HG03342 (cell line): ENCODE measurements around the gene RAB20.
"Not testable (repeated sequence)": the region's sequence is repeated elsewhere in the genome, so short reads cannot be mapped to it uniquely, and the experiment has no call there.

Experiments
- ATAC-seq: cut with Tn5 transposase; IDR thresholded peaks from one replicate; pipeline ENCODE4 v1.9.1; 2021; ENCODE audit warnings: mild to moderate bottlenecking, moderate library complexity; ENCODE audit not compliant: unreplicated experiment

Gene RAB20, protein sequence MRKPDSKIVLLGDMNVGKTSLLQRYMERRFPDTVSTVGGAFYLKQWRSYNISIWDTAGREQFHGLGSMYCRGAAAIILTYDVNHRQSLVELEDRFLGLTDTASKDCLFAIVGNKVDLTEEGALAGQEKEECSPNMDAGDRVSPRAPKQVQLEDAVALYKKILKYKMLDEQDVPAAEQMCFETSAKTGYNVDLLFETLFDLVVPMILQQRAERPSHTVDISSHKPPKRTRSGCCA

GRCh38 chr13:110561344-110562035 is at the start of gene RAB20:
Gene RAB20, minus strand, starts transcription at chr13:110561722. Its CDS starts 203 bp downstream, at chr13:110561519.
- peak; percentile 74 for ATAC-seq

DNA sequence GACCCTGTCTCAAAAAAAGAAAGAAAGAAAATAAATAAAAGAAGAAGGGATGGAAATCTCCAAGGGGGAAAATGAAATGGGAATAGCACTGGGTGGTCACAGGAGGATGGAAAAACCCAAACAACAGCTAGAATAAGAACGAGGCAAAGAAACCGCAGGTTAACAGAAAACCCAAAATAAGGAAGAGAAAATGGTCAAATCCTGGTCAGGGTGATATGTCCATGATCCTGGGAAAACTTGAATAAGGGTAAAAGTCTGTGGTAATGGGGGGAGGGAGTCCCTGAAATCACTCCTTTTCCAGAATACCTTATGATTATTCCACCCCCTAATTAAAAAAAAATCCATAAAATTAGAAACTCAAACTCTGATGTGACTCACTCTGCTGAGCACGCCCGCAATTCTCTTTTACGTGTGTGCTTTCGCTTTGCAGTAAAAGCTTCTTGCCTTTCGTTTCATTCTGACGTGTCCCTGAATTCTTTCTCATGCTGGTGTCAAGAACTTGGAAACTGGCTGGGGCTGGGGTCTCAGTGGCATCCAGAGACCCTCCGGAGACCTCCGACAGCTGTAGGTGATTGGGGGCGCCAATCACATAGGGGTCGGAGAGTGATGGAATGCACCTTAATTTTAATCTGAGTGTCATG is 49.6 kb upstream of the RAB20 start:
- ATAC-seq: peak; percentile 32

DNA sequence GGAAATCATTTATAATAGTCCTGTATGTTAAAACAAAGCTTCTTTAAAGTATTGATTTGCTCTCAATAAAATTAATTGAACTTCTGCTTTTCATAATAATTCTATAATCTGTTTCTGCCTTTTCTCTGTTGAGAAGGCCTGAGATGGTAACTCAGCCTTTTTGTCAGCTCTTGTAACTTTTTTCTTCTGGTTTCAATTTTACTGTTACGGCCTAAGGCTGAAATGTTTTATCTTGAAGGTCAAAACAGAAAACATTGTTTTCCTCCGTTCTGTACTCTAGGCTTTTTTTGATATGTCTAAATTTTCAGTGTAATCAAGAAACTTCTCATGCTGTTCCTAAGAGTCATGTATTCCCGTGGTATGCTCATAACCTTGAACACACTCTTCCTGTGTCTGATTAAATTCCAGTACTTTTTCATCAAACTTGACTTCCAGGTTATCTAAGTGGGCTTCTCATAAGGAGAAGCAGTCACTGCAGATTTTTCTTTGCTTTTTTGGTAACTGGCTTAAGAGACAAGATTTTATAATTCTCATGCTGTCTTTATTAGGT is 46.2 kb upstream of the RAB20 start:
- ATAC-seq: no peak

- not testable (repeated sequence) for ATAC-seq
Observed at GRCh38 chr13:110606281-110606680, 44.8 kb upstream of the RAB20 start.

GRCh38 chr13:110605132-110605531 is 43.6 kb upstream of the RAB20 start:
- no peak for ATAC-seq

DNA sequence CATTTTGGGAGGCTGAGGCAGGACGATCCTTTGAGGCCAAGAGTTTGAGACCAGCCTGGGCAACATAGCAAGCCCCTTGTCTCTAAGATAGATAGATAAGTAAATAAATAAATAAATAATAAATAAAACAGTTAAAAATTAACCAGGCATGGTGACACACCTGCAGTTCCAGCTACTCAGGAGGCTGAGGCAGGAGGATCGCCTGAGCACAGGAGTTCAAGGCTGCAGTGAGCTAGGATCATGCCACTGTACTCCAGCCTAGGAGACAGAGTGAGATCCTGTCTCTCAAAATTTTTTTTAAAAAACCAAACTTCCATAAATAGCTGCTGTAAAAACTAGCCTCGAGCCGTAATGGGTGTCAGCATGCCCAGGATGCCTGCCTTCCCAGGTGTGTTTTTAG is 39.5 kb upstream of the RAB20 start:
- ATAC-seq: no peak

- no peak for ATAC-seq
Observed at GRCh38 chr13:110600261-110600819, 38.8 kb upstream of the RAB20 start.

DNA sequence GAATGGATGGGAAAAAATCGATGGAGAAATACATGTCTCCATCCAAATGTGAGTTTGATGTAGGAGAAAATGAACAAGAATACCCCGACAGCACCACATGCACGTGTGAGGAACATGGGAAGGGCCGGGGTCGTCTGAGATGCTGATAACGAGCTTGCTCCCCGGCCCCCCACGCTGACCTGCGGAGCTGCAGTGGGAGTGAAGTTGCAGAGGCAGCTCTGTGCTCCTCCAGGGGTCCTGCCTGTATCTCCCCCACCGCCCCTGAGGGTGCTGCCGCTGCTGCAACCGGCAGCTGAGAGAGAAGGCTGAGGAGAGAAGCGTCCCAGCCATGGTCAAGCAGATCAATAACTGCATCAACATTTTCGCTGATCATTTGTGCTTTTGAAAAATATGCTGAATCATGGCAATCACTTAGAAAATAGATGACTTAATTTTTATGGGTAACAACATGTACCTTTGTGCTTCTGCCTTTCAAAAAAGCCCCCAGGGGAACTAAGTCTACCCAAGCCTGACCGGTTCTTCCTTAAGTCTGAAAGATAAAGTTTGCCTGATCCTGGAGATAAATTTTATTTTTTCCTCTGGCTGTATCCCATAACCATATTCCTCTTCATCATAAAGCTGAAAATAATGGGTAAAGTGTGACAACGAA is 35.6 kb upstream of the RAB20 start:
- no peak for ATAC-seq

DNA sequence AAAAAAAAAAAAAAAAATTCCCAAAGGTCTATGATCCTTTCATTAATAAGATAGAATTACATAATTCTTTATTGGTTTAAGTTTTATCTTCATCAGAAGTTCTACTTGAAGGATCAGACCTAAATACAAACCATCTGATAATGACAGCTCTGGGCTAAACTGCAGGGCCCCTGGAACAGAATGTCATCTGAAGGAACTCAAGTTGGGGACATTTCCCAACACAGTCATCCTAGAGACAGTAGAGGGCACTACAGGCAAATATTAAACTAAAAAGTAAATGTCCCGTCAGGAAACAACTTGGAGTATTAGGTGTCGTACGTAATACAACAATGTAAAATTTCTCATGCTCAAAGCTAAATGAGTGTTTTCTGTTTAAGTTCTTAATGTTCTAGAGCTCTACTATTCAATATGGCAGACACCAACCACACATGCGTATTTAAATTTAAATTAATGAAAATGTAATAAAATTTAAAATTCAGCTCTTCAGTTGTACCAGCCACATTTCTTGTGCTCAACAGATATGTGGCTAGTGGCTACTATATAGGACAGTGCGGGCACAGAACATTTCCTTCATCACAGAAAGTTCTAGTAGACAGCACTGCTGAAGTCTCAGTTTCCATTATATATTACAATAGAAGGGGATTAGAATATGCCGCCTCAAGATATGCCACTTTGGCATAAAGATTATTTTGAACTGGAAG is 32.1 kb upstream of the RAB20 start:
- ATAC-seq: peak; percentile 87

DNA sequence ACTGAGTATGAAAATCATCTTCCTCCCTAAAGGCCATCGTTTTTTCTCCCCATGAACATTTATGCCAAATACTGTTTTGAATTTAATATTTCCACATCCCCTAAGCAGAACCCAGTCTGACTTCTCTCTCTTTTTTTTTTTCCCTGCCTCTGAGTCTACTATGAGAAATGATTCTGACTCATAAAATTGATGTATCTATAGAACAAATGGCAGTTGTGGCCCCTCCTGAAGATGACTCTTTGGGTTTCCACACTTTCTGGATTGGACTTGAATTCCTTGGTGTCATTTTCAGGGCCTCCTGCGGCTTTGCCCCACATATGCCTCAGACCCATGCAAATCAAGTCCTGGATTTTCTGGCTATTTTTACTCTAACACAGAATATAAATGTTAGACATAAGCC is 31.1 kb upstream of the RAB20 start:
- ATAC-seq: no peak

DNA sequence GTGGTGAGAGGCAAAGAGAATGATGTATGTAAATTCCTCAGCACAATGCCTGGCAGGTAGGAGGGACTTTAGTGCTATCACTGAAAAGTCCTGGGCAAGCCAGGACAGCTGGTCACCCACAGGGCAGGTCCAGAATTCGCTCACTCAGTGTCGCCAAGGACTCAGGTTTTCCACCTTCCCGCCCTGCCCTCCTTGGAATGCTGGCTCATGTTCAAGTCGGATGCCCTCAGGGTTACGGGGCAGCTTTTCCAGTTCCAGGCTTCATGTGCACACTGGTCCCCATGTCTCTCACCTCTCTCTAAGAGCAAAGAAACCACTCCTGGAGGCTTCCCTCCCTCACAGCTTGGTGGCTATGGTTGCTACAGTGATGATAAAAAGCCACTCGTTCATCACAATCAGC is 29.1 kb upstream of the RAB20 start:
- no peak for ATAC-seq

GRCh38 chr13:110589793-110590390 is 28.4 kb upstream of the RAB20 start:
- no peak for ATAC-seq

- no peak for ATAC-seq
Observed at GRCh38 chr13:110583178-110583865, 21.8 kb upstream of the RAB20 start.

DNA sequence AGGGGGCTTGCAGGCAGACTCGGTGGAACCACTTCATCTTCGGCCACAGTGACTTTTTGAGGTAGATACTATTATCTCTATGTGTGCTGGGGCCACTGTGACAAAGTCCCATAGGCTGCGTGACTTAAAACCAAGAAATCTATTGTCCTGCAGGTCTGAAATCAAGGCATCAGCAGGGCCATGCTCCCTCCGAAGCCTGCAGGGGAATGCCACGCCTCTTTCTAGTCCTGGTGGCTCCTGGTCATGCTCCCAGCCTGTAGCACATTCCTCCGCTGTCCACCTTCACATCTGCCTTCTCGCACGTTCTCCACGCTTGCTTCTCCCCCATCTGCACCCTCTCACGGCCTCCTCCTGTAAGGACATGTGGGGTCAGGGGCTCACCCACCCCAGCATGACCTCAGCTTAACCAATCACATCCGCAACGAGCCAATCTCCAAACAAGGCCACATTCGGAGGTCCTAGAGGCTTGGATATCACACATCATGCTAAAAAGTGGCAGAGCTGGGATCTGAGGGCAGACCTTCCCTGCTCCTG is 21.0 kb upstream of the RAB20 start:
- ATAC-seq: no peak

GRCh38 chr13:110581506-110582185 is 20.1 kb upstream of the RAB20 start:
- no peak for ATAC-seq

DNA sequence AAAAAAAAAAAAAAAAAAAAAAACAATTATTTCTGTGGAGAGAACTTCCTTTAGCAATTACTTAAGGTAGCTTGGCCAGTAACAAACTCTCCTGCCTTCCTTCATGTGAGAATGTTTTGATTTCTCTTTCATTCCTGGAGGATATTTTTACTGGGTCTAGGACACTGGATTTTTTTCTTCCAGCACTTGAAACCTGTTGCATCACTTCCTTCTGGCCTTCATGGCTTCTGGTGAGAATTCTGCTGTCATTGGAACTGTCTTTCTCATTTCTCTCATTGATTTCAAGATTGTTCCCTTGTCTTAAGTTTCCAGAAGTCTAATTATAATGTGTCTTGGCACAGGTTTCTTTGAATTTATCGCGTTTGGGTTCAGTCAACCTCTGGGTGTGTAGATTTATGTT is 19.3 kb upstream of the RAB20 start:
- no peak for ATAC-seq

DNA sequence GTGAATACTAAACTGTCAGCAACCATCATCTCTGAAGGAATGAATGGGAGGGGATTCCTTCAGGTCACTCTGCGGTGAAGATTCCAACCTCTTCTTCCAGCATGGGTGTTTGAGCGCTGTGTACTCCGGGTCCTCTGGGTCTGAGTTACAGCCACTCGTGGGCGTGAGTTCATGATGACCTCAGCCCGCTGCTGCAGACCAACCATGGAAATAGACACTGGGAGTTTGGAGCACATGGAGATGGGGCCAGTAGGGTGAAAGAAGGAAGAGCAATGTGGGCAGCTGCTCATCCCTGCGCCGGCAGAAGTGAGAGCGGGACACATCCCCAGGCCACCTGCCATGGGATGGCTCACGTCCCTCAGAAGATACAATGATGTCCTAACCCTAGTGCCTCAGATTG is 16.8 kb upstream of the RAB20 start:
- ATAC-seq: no peak

DNA sequence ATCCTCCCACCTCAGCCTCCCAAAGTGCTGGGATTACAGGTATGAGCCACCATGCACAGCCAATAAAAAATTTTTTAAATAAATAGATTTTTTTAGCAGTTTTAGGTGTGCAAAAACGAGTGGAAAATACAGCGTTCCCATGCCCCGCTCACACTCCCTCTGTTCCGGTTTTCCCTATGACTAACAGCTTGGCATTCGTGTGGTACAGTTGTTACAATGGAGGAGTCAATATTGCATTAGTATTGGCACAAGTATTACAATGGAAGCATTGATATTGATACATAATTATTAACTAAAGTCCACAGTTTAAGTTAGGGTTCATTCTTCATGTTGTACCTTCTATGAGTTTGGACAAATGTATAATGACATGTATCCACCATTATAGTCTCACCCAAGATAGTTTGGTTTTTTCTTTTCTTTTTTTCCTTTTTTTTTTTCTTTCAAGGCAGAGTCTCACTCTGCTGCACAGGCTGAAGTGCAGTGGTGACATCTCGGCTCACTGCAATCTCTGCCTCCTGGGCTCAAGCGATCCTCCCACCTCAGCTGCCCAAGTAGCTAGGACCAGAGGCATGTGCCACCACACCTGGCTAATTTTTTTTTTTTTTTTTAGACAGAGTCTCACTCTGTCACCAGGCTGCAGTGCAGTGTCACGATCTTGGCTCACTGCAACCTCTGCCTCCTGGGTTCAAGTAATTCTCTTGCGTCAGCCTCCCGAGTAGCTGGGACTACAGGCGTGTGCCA is 15.4 kb upstream of the RAB20 start:
- ATAC-seq: no peak
